Right lobe of liver (tissue), 4 donors: ENCODE results near the gene BCL2L11.

ENCODE experiments used
- POLR2A ChIP-seq: fragments of 450-650 bp; IDR thresholded peaks from one replicate; pipeline ENCODE4 v1.6.1; 2017; ENCODE audit warnings: antibody characterized with exemption, mild to moderate bottlenecking
- TF ChIP-seq, protein P1 (sequence below), 4 donors: fragments of 200-600 bp in 3 of 4; fragments of 450-650 bp in 1 of 4; IDR thresholded peaks; one replicate each; pipeline versions ENCODE4 v1.5.1 to v1.8.0; 2016 to 2022; ENCODE audit warnings: antibody characterized with exemption in 4 of 4, mild to moderate bottlenecking in 2 of 4
- donor health status: DM: no; HTN: no; CAD: no.
- donor health status: DM: no; HTN: no; CAD: no.
- donor health status: DM: no; HTN: yes; CAD: no.

DNA sequence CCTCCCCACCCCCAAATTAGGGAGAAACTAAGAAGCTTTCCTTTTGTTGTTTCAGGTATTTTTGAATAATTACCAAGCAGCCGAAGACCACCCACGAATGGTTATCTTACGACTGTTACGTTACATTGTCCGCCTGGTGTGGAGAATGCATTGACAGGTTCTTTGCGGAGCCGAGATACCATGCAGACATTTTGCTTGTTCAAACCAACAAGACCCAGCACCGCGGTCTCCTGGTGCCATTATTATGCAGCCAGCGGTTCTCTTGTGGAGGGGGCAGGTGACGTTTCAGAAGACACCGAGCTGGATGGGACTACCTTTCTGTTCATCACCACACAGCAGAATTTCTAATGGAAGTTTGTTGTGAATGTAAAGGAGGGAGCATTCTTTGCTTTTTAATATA lies 43.4 kb downstream of the BCL2L11 start:
- TF ChIP-seq, protein P1, sequence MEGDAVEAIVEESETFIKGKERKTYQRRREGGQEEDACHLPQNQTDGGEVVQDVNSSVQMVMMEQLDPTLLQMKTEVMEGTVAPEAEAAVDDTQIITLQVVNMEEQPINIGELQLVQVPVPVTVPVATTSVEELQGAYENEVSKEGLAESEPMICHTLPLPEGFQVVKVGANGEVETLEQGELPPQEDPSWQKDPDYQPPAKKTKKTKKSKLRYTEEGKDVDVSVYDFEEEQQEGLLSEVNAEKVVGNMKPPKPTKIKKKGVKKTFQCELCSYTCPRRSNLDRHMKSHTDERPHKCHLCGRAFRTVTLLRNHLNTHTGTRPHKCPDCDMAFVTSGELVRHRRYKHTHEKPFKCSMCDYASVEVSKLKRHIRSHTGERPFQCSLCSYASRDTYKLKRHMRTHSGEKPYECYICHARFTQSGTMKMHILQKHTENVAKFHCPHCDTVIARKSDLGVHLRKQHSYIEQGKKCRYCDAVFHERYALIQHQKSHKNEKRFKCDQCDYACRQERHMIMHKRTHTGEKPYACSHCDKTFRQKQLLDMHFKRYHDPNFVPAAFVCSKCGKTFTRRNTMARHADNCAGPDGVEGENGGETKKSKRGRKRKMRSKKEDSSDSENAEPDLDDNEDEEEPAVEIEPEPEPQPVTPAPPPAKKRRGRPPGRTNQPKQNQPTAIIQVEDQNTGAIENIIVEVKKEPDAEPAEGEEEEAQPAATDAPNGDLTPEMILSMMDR (IDR thresholded peaks at IDR 0.05), result no peak
- TF ChIP-seq POLR2A, result no peak
